M059J (cell line): ENCODE data around the gene BAIAP2L1. TPM values are rescaled to one million over a fixed set of nuclear protein-coding genes. Genes with fewer than 3 reads are reported as not detected.

Experiments used
- total RNA-seq: library from RNA; depleted of rRNA; stranded (reverse); fragments of >200 nt; shearing (Covaris generic); gene quantifications from 2 replicates; pipeline ENCODE4 v1.2.3, GENCODE V29; 2014; rRNA removed

The BAIAP2L1 gene
- total RNA-seq, 1 experiment from 2014 or later = 28.7 TPM

Other genes with a start within 250 kb of the BAIAP2L1 start
- gene BHLHA15, start 189.7 kb downstream of the BAIAP2L1 start, total RNA-seq = not detected in 2 replicates
- gene TECPR1, start 148.9 kb downstream of the BAIAP2L1 start, total RNA-seq = 16.8 and 23.1 TPM in 2 replicates
- 31.6 and 37.5 TPM in 2 replicates for gene BRI3, start 119.4 kb downstream of the BAIAP2L1 start, total RNA-seq
- gene NPTX2, start 216.2 kb upstream of the BAIAP2L1 start, total RNA-seq = not detected in 2 replicates